HFFc6 (cell line): ENCODE results near the gene C2CD3. TPM values are rescaled to one million over a fixed set of nuclear protein-coding genes. Genes with fewer than 3 reads are reported as not detected.

ENCODE experiments used
- DNase-seq: peaks from one replicate; pipeline ENCODE4 v3.0.0-alpha.2; 2018
- H3K27ac Mint-ChIP-seq: 2 replicates; pipeline ENCODE4 v1.8.0; 2020; ENCODE audit warnings: mild to moderate bottlenecking, mixed read lengths
- H3K27me3 Mint-ChIP-seq: 2 replicates; pipeline ENCODE4 v1.8.0; 2021; ENCODE audit warnings: mild to moderate bottlenecking, moderate library complexity, mixed read lengths; ENCODE audit not compliant: insufficient read depth
- H3K36me3 Mint-ChIP-seq: 2 replicates; pipeline ENCODE4 v1.8.0; 2021; ENCODE audit warnings: low read depth, mixed read lengths
- H3K4me1 Mint-ChIP-seq: 2 replicates; pipeline ENCODE4 v1.8.0; 2020; ENCODE audit warnings: low read depth, mixed read lengths
- H3K4me3 Mint-ChIP-seq: 2 replicates; pipeline ENCODE4 v1.8.0; 2020; ENCODE audit warnings: mild to moderate bottlenecking, moderate library complexity, mixed read lengths
- H3K9me3 Mint-ChIP-seq: 2 replicates; pipeline ENCODE4 v1.8.0; 2020; ENCODE audit warnings: mild to moderate bottlenecking, mixed read lengths
- CTCF ChIP-seq: fragments of 200-600 bp; sonication (generic); IDR thresholded peaks from 2 replicates; pipeline ENCODE4 v1.5.0; 2021; ENCODE audit warnings: antibody characterized with exemption, mild to moderate bottlenecking
- total RNA-seq, 6 experiments: library from RNA; stranded (reverse); fragmentation: NEBNext Ultra II Directional; extraction: Animal tissue kit (Norgen Biotek cat#: 25700); gene quantifications; 2 replicates in 1 of 6; 3 replicates in 5 of 6; pipeline ENCODE4 v1.2.3, GENCODE V29; 2021

Gene C2CD3
- total RNA-seq, 6 experiments from 2014 or later: 14.6 to 23.0 (median 17.2) TPM

- peaks cover 2% of the 10 kb centered on the region; the same call in 1 of the 2 replicates for H3K27me3 Mint-ChIP-seq
These were observed 199.6 kb downstream of the C2CD3 start for GRCh38 chr11:73971175-73971719.

GRCh38 chr11:73969991-73970800, 200.6 kb downstream of the C2CD3 start:
- peaks cover 2% of the 10 kb centered on the region; the same call in 1 of the 2 replicates for H3K27me3 Mint-ChIP-seq
- no peak for DNase-seq
- H3K27ac Mint-ChIP-seq: no peak overlapping the region
- no peaks in the 10 kb centered on the region; the same call in 1 of the 2 replicates for H3K36me3 Mint-ChIP-seq
- TF ChIP-seq CTCF: no peak
- no peaks in the 10 kb centered on the region for H3K9me3 Mint-ChIP-seq
- no peak overlapping the region for H3K4me3 Mint-ChIP-seq
- H3K4me1 Mint-ChIP-seq: peaks cover 10% of the 10 kb centered on the region

More at GRCh38 chr11:73971175-73971719, 199.6 kb downstream of the C2CD3 start:
- DNase-seq: no peak
- Mint-ChIP-seq H3K4me1 (peaks cover 8% of the 10 kb centered on the region), H3K27ac (no peak overlapping the region), H3K36me3 (no peaks in the 10 kb centered on the region; the same call in 1 of the 2 replicates), H3K4me3 (no peak overlapping the region), H3K9me3 (no peaks in the 10 kb centered on the region)
- no peak for TF ChIP-seq CTCF

GRCh38 chr11:73969091-73969490, 201.7 kb downstream of the C2CD3 start:
- Mint-ChIP-seq H3K4me3 (no peak overlapping the region), H3K9me3 (no peaks in the 10 kb centered on the region), H3K36me3 (no peaks in the 10 kb centered on the region), H3K27me3 (peaks cover 2% of the 10 kb centered on the region; the same call in 1 of the 2 replicates), H3K4me1 (peaks cover 19% of the 10 kb centered on the region), H3K27ac (no peak overlapping the region)
- no peak for DNase-seq
- no peak for TF ChIP-seq CTCF

GRCh38 chr11:73968356-73968966, 202.3 kb downstream of the C2CD3 start:
- TF ChIP-seq CTCF: no peak
- H3K27ac Mint-ChIP-seq: no peak overlapping the region
- peaks cover 2% of the 10 kb centered on the region; the same call in 1 of the 2 replicates for H3K27me3 Mint-ChIP-seq
- H3K9me3 Mint-ChIP-seq: no peaks in the 10 kb centered on the region
- H3K36me3 Mint-ChIP-seq: no peaks in the 10 kb centered on the region
- H3K4me1 Mint-ChIP-seq: peaks cover 17% of the 10 kb centered on the region
- H3K4me3 Mint-ChIP-seq: no peak overlapping the region
- no peak for DNase-seq

GRCh38 chr11:73965764-73966121, 205.1 kb downstream of the C2CD3 start:
- no peaks in the 10 kb centered on the region for H3K36me3 Mint-ChIP-seq
- no peak overlapping the region for H3K27ac Mint-ChIP-seq
- peaks cover 2% of the 10 kb centered on the region; the same call in 1 of the 2 replicates for H3K27me3 Mint-ChIP-seq
- TF ChIP-seq CTCF: no peak
- H3K9me3 Mint-ChIP-seq: no peaks in the 10 kb centered on the region
- no peak for DNase-seq
- H3K4me1 Mint-ChIP-seq: peaks cover 25% of the 10 kb centered on the region
- no peak overlapping the region for H3K4me3 Mint-ChIP-seq
